GM03348 (cell line): ENCODE measurements around the gene IPO5.

Experiments used
- DNase-seq: peaks from one replicate; pipeline ENCODE4 v3.0.0; 2012; ENCODE audit warnings: low spot score

Gene IPO5

GRCh38 chr13:98059276-98059675, 105.8 kb downstream of the IPO5 start:
- DNase-seq: no peak

GRCh38 chr13:98060282-98060681, 106.8 kb downstream of the IPO5 start:
- no peak for DNase-seq

GRCh38 chr13:98065468-98065867, 112.0 kb downstream of the IPO5 start:
- no peak for DNase-seq

GRCh38 chr13:98066636-98067035, 113.2 kb downstream of the IPO5 start:
- no peak for DNase-seq

- no peak for DNase-seq
These were observed 115.0 kb downstream of the IPO5 start for GRCh38 chr13:98068521-98068920.

- no peak for DNase-seq
These were observed 116.5 kb downstream of the IPO5 start for GRCh38 chr13:98069985-98070384.

- no peak for DNase-seq
These were observed 117.8 kb downstream of the IPO5 start for GRCh38 chr13:98071316-98071715.

- DNase-seq: no peak
These were observed 119.0 kb downstream of the IPO5 start for GRCh38 chr13:98072476-98072875.
